ENCODE results near the gene ABCD1.

Gene ABCD1

GRCh38 chrX:153763989-153764755, 39.5 kb downstream of the ABCD1 start, which contains the start of gene PLXNB3:
TSS of gene PLXNB3 (plus strand) at chrX:153764249. CDS start at chrX:153765536, 1,287 bp downstream.
- DNase-seq, result peak; percentile 70

GRCh38 chrX:153764786-153765137, 40.1 kb downstream of the ABCD1 start:
- no peak for DNase-seq

GRCh38 chrX:153765138-153766079, 40.8 kb downstream of the ABCD1 start:
- DNase-seq, result no peak

- DNase-seq, result no peak
Measured at GRCh38 chrX:153766098-153766817, 41.6 kb downstream of the ABCD1 start.

- no peak for DNase-seq
Measured at GRCh38 chrX:153766871-153767673, 42.4 kb downstream of the ABCD1 start.

GRCh38 chrX:153767674-153768055, 43.0 kb downstream of the ABCD1 start:
- no peak for DNase-seq

GRCh38 chrX:153768311-153769157, 43.9 kb downstream of the ABCD1 start:
- no peak for DNase-seq

GRCh38 chrX:153769158-153769864, 44.7 kb downstream of the ABCD1 start:
- no peak for DNase-seq

- DNase-seq, result no peak
Measured at GRCh38 chrX:153769865-153770600, 45.4 kb downstream of the ABCD1 start.

- no peak for DNase-seq
Measured at GRCh38 chrX:153770601-153771414, 46.2 kb downstream of the ABCD1 start.

GRCh38 chrX:153771415-153772315, 47.0 kb downstream of the ABCD1 start:
- DNase-seq, result no peak

GRCh38 chrX:153772316-153773217, 47.9 kb downstream of the ABCD1 start:
- no peak for DNase-seq

GRCh38 chrX:153773218-153773611, 48.6 kb downstream of the ABCD1 start:
- DNase-seq, result no peak

- DNase-seq, result no peak
Measured at GRCh38 chrX:153773741-153774575, 49.3 kb downstream of the ABCD1 start.

- no peak for DNase-seq
Measured at GRCh38 chrX:153774576-153775292, 50.1 kb downstream of the ABCD1 start.

All from NCI-H1048 (cell line).